HEK293 (cell line): ENCODE measurements around the gene SRSF9.

Experiments
- CTCF ChIA-PET: fragments of 350-600 bp; formaldehyde crosslinking; extraction: SDS; loops from one replicate; lab custom pipeline; 2021; ENCODE audit warnings: antibody characterized with exemption; lab: Yijun Ruan, JAX
- POLR2A ChIA-PET: fragments of 300-600 bp; formaldehyde crosslinking; extraction: SDS; loops from one replicate; lab custom pipeline; 2020; ENCODE audit warnings: antibody characterized with exemption, inconsistent platforms; lab: Yijun Ruan, JAX
- H3K27ac ChIP-seq: fragments of 200-500 bp; sonication (Bioruptor generic); 2 replicates; pipeline ENCODE4 v1.5.1; 2014; ENCODE audit warnings: low read depth, low read length, control low read depth, inconsistent platforms; ENCODE audit errors: extremely low read depth
- H3K36me3 ChIP-seq, 2 experiments: fragments of 200-500 bp in 1 of 2; sonication (Bioruptor generic) in 1 of 2; 1 replicate in 1 of 2; 2 replicates in 1 of 2; pipeline ENCODE4 v1.5.1; 2014 to 2017; ENCODE audit warnings: inconsistent platforms in 2 of 2, low read length in 2 of 2; ENCODE audit not compliant: control insufficient read depth in 2 of 2, insufficient read depth in 1 of 2
- H3K4me1 ChIP-seq: fragments of 200-500 bp; sonication (Bioruptor generic); 2 replicates; pipeline ENCODE4 v1.5.1; 2014; ENCODE audit warnings: mild to moderate bottlenecking, low read length, inconsistent platforms; ENCODE audit not compliant: control insufficient read depth, insufficient read depth
- H3K4me3 ChIP-seq: 2 replicates; pipeline ENCODE4 v1.5.1; 2011; ENCODE audit warnings: low read depth, mild to moderate bottlenecking, control low read depth, low read length, moderate library complexity
- H3K9me3 ChIP-seq: fragments of 200-500 bp; sonication (Bioruptor generic); 2 replicates; pipeline ENCODE4 v1.5.1; 2014; ENCODE audit warnings: low read depth, low read length, inconsistent platforms; ENCODE audit not compliant: control insufficient read depth, insufficient read depth
- CTCF ChIP-seq: fragments of 450-650 bp; formaldehyde crosslinking; IDR thresholded peaks from 2 replicates; pipeline ENCODE4 v1.5.1; 2016; ENCODE audit warnings: missing biosample characterization, missing genetic modification characterization
- GLIS1 ChIP-seq: fragments of 450-650 bp; formaldehyde crosslinking; IDR thresholded peaks from 2 replicates; pipeline ENCODE4 v1.5.1; 2016; ENCODE audit warnings: missing biosample characterization, missing genetic modification characterization
- GLIS2 ChIP-seq: fragments of 450-650 bp; formaldehyde crosslinking; IDR thresholded peaks from 2 replicates; pipeline ENCODE4 v1.5.1; 2016; ENCODE audit warnings: missing biosample characterization, missing genetic modification characterization
- KLF9 ChIP-seq: fragments of 450-650 bp; formaldehyde crosslinking; IDR thresholded peaks from 2 replicates; pipeline ENCODE4 v1.5.1; 2016; ENCODE audit warnings: missing biosample characterization, missing genetic modification characterization, low read depth
- MYNN ChIP-seq: fragments of 450-650 bp; formaldehyde crosslinking; IDR thresholded peaks from 2 replicates; pipeline ENCODE4 v1.5.1; 2016; ENCODE audit warnings: missing biosample characterization, missing genetic modification characterization, borderline replicate concordance
- PATZ1 ChIP-seq: fragments of 450-650 bp; formaldehyde crosslinking; IDR thresholded peaks from 2 replicates; pipeline ENCODE4 v1.5.1; 2016; ENCODE audit warnings: missing biosample characterization, missing genetic modification characterization
- PRDM10 ChIP-seq: fragments of 450-650 bp; formaldehyde crosslinking; IDR thresholded peaks from 2 replicates; pipeline ENCODE4 v1.5.1; 2016; ENCODE audit warnings: missing biosample characterization, missing genetic modification characterization
- SCRT2 ChIP-seq: fragments of 450-650 bp; formaldehyde crosslinking; IDR thresholded peaks from 2 replicates; pipeline ENCODE4 v1.5.1; 2016; ENCODE audit warnings: missing biosample characterization, missing genetic modification characterization
- SP2 ChIP-seq: fragments of 450-650 bp; formaldehyde crosslinking; IDR thresholded peaks from 2 replicates; pipeline ENCODE4 v1.5.1; 2016; ENCODE audit warnings: missing biosample characterization, missing genetic modification characterization
- TCF7L2 ChIP-seq: IDR thresholded peaks from 2 replicates; pipeline ENCODE4 v1.6.1; 2011; ENCODE audit warnings: low read depth, mild to moderate bottlenecking, inconsistent platforms, low read length, moderate library complexity, borderline replicate concordance
- ZBTB20 ChIP-seq: fragments of 450-650 bp; formaldehyde crosslinking; IDR thresholded peaks from 2 replicates; pipeline ENCODE4 v1.5.1; 2016; ENCODE audit warnings: missing biosample characterization, missing genetic modification characterization
- ZBTB6 ChIP-seq: fragments of 450-650 bp; formaldehyde crosslinking; IDR thresholded peaks from 2 replicates; pipeline ENCODE4 v1.5.1; 2017; ENCODE audit warnings: missing biosample characterization, missing genetic modification characterization
- ZFHX2 ChIP-seq: fragments of 450-650 bp; formaldehyde crosslinking; conservative IDR thresholded peaks from 2 replicates; pipeline ENCODE4 v1.5.1; 2016; ENCODE audit warnings: missing biosample characterization, missing genetic modification characterization
- ZFP69B ChIP-seq: fragments of 450-650 bp; formaldehyde crosslinking; IDR thresholded peaks from 2 replicates; pipeline ENCODE4 v1.5.1; 2016; ENCODE audit warnings: missing biosample characterization, missing genetic modification characterization
- ZIC2 ChIP-seq: fragments of 450-650 bp; formaldehyde crosslinking; IDR thresholded peaks from 2 replicates; pipeline ENCODE4 v1.5.1; 2016; ENCODE audit warnings: missing biosample characterization, missing genetic modification characterization
- ZNF335 ChIP-seq: fragments of 450-650 bp; formaldehyde crosslinking; conservative IDR thresholded peaks from 2 replicates; pipeline ENCODE4 v1.5.1; 2016; ENCODE audit warnings: missing biosample characterization, missing genetic modification characterization
- ZNF341 ChIP-seq: fragments of 450-650 bp; formaldehyde crosslinking; IDR thresholded peaks from 2 replicates; pipeline ENCODE4; 2016; ENCODE audit warnings: low read depth, missing biosample characterization, missing genetic modification characterization
- ZNF398 ChIP-seq: fragments of 450-650 bp; formaldehyde crosslinking; IDR thresholded peaks from 2 replicates; pipeline ENCODE4 v1.5.1; 2017; ENCODE audit warnings: missing biosample characterization, missing genetic modification characterization
- ZNF548 ChIP-seq: fragments of 450-650 bp; formaldehyde crosslinking; IDR thresholded peaks from 2 replicates; pipeline ENCODE4 v1.5.1; 2016; ENCODE audit warnings: missing biosample characterization, missing genetic modification characterization
- ZNF558 ChIP-seq: fragments of 450-650 bp; formaldehyde crosslinking; IDR thresholded peaks from 2 replicates; pipeline ENCODE4 v1.5.1; 2016; ENCODE audit warnings: missing biosample characterization, missing genetic modification characterization
- ZNF561 ChIP-seq: fragments of 450-650 bp; IDR thresholded peaks from 2 replicates; pipeline ENCODE4 v1.5.1; 2018; ENCODE audit warnings: missing biosample characterization, missing genetic modification characterization, borderline replicate concordance
- ZNF701 ChIP-seq: fragments of 450-650 bp; formaldehyde crosslinking; IDR thresholded peaks from 2 replicates; pipeline ENCODE4 v1.5.1; 2016; ENCODE audit warnings: missing biosample characterization, missing genetic modification characterization

Gene SRSF9

GRCh38 chr12:120496413-120497340 lies 27.1 kb upstream of the SRSF9 start:
- peak overlapping the region; percentile 83 for H3K4me3 ChIP-seq
- H3K36me3 ChIP-seq = peaks cover 4 to 32% of the 10 kb centered on the region in 2 experiments
- H3K9me3 ChIP-seq = no peaks in the 10 kb centered on the region
- H3K4me1 ChIP-seq = peaks cover 3% of the 10 kb centered on the region; the same call in 1 of the 2 replicates
- CTCF ChIA-PET = interaction anchor here (0.5 to 1.2 kb wide), 5 partner anchors 8 to 86 kb away, joined by 3 to 5 read pairs (median 4); no protein-coding TSS in a partner anchor
- POLR2A ChIA-PET = interaction anchor here (0.6 to 3.0 kb wide), 31 partner anchors 8 to 475 kb away, joined by 3 to 38 read pairs (median 6); partner anchors contain the start of genes COQ5, POP5, RPLP0 and SIRT4
- peak overlapping the region; percentile 66; the same call in 1 of the 2 replicates for H3K27ac ChIP-seq
- TF ChIP-seq KLF9 (no peak), ZFP69B (tag by site-specific recombination) (no peak), ZNF398 (peak; percentile 85), ZBTB20 (tag by site-specific recombination) (peak; percentile 30; the same call in 1 of the 2 replicates), ZNF548 (no peak), ZBTB6 (0 out of 2 replicates have a peak, but pooled peaks have one; percentile 40), CTCF (peak; percentile 63), TCF7L2 (no peak), PRDM10 (tag by site-specific recombination) (peak; percentile 93), ZIC2 (tag by site-specific recombination) (peak; percentile 70), ZNF341 (tag by site-specific recombination) (peak; percentile 88), SP2 (tag by site-specific recombination) (peak; percentile 39; the same call in 1 of the 2 replicates), ZNF558 (tag by site-specific recombination) (peak; percentile 34; the same call in 1 of the 2 replicates), MYNN (tag by site-specific recombination) (0 out of 2 replicates have a peak, but pooled peaks have one; percentile 15), SCRT2 (tag by site-specific recombination) (peak; percentile 89), ZNF701 (tag by site-specific recombination) (no peak), GLIS2 (tag by site-specific recombination) (peak; percentile 51), ZNF335 (tag by site-specific recombination) (peak; percentile 63), GLIS1 (peak; percentile 91), ZFHX2 (tag by site-specific recombination) (peak; percentile 71), PATZ1 (peak; percentile 76; the same call in 1 of the 2 replicates), ZNF561 (peak; percentile 30; the same call in 1 of the 2 replicates)
